Endothelial cell of umbilical vein (primary cell): Measurements from ENCODE around the gene WDR38.

Experiments used
- EZH2 ChIP-seq: IDR thresholded peaks from 2 replicates; pipeline ENCODE4 v1.6.1; 2012; ENCODE audit warnings: borderline replicate concordance, low read depth, mild to moderate bottlenecking, moderate library complexity, low read length, inconsistent platforms; ENCODE audit not compliant: severe bottlenecking
- MYC ChIP-seq: IDR thresholded peaks from one replicate; pipeline ENCODE4 v1.6.1; 2011; ENCODE audit warnings: mild to moderate bottlenecking, low read depth, low read length
- POLR2A ChIP-seq: IDR thresholded peaks from 2 replicates; pipeline ENCODE4 v1.6.1; 2012; ENCODE audit warnings: low read depth, mild to moderate bottlenecking, control low read depth, low read length
- POLR2AphosphoS5 ChIP-seq: IDR thresholded peaks from 2 replicates; pipeline ENCODE4 v1.6.1; 2012; ENCODE audit warnings: low read depth, mild to moderate bottlenecking, control low read depth, low read length, moderate library complexity; ENCODE audit not compliant: insufficient read depth
- TF ChIP-seq, protein P1 (sequence below), 2 donors: IDR thresholded peaks; 1 replicate in 1 of 2; 2 replicates in 1 of 2; pipeline ENCODE4 v1.5.1; 2011; ENCODE audit warnings: low read length in 2 of 2, mild to moderate bottlenecking in 2 of 2, moderate library complexity in 2 of 2, control low read depth in 1 of 2, inconsistent platforms in 1 of 2, low read depth in 1 of 2; ENCODE audit not compliant: insufficient read depth in 1 of 2; ENCODE audit errors: extremely low read depth in 1 of 2
- TF ChIP-seq, protein P2 (sequence below): IDR thresholded peaks from 2 replicates; pipeline ENCODE4 v1.6.1; 2011; ENCODE audit not compliant: insufficient read depth, insufficient read length

DNA sequence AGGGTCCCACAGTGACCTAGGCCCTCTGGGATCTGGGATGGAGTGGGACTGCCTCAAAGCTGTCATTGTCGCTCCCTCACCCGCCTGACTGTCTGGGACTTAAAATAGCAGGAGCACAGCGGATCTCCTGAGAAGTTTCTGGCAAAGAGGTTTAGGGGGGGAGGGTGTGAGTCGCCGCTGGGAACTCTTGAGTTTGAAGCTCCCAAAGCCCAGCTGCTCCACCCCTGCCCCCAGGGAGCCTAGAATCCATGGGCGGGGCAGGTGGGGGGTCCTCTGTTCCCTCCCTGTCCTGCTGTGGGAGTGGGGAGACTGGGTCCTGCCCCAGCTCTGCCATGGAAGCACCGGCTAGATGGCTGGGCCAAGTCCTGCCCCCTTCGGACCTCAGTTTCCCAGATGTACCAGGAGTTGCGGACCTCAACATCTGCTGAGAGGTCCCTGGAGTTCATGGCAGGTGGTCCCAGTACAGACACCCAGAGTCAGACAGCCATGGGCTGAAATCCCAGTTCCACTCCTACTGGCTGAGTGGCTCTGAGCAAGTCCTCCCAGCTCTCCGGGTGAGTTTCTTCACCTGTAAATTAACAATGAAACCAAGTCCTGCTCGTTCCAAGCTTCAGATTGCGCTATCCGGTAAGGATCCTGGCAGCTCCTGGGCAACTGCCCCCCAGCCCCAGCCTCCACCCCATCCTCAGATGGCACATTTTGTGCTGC, 985 bp upstream of the WDR38 start:
- TF ChIP-seq, protein P1, sequence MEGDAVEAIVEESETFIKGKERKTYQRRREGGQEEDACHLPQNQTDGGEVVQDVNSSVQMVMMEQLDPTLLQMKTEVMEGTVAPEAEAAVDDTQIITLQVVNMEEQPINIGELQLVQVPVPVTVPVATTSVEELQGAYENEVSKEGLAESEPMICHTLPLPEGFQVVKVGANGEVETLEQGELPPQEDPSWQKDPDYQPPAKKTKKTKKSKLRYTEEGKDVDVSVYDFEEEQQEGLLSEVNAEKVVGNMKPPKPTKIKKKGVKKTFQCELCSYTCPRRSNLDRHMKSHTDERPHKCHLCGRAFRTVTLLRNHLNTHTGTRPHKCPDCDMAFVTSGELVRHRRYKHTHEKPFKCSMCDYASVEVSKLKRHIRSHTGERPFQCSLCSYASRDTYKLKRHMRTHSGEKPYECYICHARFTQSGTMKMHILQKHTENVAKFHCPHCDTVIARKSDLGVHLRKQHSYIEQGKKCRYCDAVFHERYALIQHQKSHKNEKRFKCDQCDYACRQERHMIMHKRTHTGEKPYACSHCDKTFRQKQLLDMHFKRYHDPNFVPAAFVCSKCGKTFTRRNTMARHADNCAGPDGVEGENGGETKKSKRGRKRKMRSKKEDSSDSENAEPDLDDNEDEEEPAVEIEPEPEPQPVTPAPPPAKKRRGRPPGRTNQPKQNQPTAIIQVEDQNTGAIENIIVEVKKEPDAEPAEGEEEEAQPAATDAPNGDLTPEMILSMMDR (IDR thresholded peaks at IDR 0.05; ENCODE audit: extremely low read depth in 1 of 2, insufficient read depth in 1 of 2, low read depth in 1 of 2, low read length in 2 of 2): no peak
- TF ChIP-seq POLR2A (no peak), EZH2 (no peak), POLR2AphosphoS5 (no peak), MYC (no peak)
- TF ChIP-seq, protein P2, sequence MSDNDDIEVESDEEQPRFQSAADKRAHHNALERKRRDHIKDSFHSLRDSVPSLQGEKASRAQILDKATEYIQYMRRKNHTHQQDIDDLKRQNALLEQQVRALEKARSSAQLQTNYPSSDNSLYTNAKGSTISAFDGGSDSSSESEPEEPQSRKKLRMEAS: no peak
